Endodermal cell (in vitro differentiated cells): ENCODE measurements around the gene CCDC33. TPM values are rescaled to one million over a fixed set of nuclear protein-coding genes. Genes with fewer than 3 reads are reported as not detected.

ENCODE experiments used
- DNase-seq: peaks from one replicate; pipeline ENCODE4 v3.0.0-alpha.2; 2017
- H3K27ac ChIP-seq: 2 replicates; pipeline ENCODE4 v1.5.1; 2013; ENCODE audit warnings: mild to moderate bottlenecking, low read depth, low read length, moderate library complexity
- H3K27me3 ChIP-seq: 2 replicates; pipeline ENCODE4 v1.6.1; 2013; ENCODE audit warnings: mild to moderate bottlenecking, low read length, moderate library complexity; ENCODE audit not compliant: insufficient read depth, control insufficient read depth, poor library complexity, severe bottlenecking
- H3K36me3 ChIP-seq: 2 replicates; pipeline ENCODE4 v1.7.0; 2013; ENCODE audit warnings: mild to moderate bottlenecking, low read length, moderate library complexity; ENCODE audit not compliant: control insufficient read depth, insufficient read depth
- H3K4me1 ChIP-seq: one replicate; pipeline ENCODE4 v1.7.0; 2013; ENCODE audit warnings: low read length; ENCODE audit not compliant: control insufficient read depth, insufficient read depth
- H3K4me3 ChIP-seq: 2 replicates; pipeline ENCODE4 v1.5.1; 2013; ENCODE audit warnings: mild to moderate bottlenecking, low read length, moderate library complexity
- H3K9ac ChIP-seq: 2 replicates; pipeline ENCODE4 v1.6.1; 2013; ENCODE audit warnings: mild to moderate bottlenecking, low read length, moderate library complexity; ENCODE audit not compliant: poor library complexity, severe bottlenecking; ENCODE audit errors: extremely low read depth
- H3K9me3 ChIP-seq: 2 replicates; pipeline ENCODE4 v1.6.1; 2013; ENCODE audit warnings: mild to moderate bottlenecking, low read length, moderate library complexity; ENCODE audit not compliant: control insufficient read depth
- H3K27ac Mint-ChIP-seq: 2 replicates; pipeline ENCODE4 v1.8.0; 2020; ENCODE audit warnings: mixed read lengths
- H3K27me3 Mint-ChIP-seq: 2 replicates; pipeline ENCODE4 v1.8.0; 2021; ENCODE audit warnings: mild to moderate bottlenecking, mixed read lengths; ENCODE audit not compliant: insufficient read depth
- H3K36me3 Mint-ChIP-seq: 2 replicates; pipeline ENCODE4 v1.8.0; 2020; ENCODE audit warnings: low read depth, mixed read lengths
- H3K4me1 Mint-ChIP-seq: 2 replicates; pipeline ENCODE4 v1.8.0; 2020; ENCODE audit warnings: mixed read lengths
- H3K4me3 Mint-ChIP-seq: 2 replicates; pipeline ENCODE4 v1.8.0; 2020; ENCODE audit warnings: mild to moderate bottlenecking, moderate library complexity, mixed read lengths
- H3K9me3 Mint-ChIP-seq: 2 replicates; pipeline ENCODE4 v1.8.0; 2020; ENCODE audit warnings: mild to moderate bottlenecking, mixed read lengths
- WGBS, 2 experiments: methylation state at CpG; one replicate each; pipeline versions ENCODE4 v1.1.5 to v1.1.7; 2013; ENCODE audit warnings: missing lambda C conversion rate in 2 of 2, mixed read lengths in 1 of 2; ENCODE audit not compliant: insufficient coverage in 1 of 2, insufficient read length in 1 of 2; 5-methylcytosine and 5-hydroxymethylcytosine counted together
- total RNA-seq, 2 donors: library from RNA; stranded (reverse); fragmentation: NEBNext Ultra II Directional in 1 of 2; extraction: Animal tissue kit (Norgen Biotek cat#: 25700) in 1 of 2; gene quantifications; 2 replicates in 1 of 2; 3 replicates in 1 of 2; pipeline ENCODE4 v1.2.1, GENCODE V29; 2021
- TF ChIP-seq, protein P1 (sequence below): fragments of 200-600 bp; sonication (generic); conservative IDR thresholded peaks from 2 replicates; pipeline ENCODE4 v1.5.0; 2021; ENCODE audit warnings: antibody characterized with exemption, mild to moderate bottlenecking

CCDC33 gene
- total RNA-seq, 2 donors from 2014 or later: 2.8 to 3.5 TPM

DNA sequence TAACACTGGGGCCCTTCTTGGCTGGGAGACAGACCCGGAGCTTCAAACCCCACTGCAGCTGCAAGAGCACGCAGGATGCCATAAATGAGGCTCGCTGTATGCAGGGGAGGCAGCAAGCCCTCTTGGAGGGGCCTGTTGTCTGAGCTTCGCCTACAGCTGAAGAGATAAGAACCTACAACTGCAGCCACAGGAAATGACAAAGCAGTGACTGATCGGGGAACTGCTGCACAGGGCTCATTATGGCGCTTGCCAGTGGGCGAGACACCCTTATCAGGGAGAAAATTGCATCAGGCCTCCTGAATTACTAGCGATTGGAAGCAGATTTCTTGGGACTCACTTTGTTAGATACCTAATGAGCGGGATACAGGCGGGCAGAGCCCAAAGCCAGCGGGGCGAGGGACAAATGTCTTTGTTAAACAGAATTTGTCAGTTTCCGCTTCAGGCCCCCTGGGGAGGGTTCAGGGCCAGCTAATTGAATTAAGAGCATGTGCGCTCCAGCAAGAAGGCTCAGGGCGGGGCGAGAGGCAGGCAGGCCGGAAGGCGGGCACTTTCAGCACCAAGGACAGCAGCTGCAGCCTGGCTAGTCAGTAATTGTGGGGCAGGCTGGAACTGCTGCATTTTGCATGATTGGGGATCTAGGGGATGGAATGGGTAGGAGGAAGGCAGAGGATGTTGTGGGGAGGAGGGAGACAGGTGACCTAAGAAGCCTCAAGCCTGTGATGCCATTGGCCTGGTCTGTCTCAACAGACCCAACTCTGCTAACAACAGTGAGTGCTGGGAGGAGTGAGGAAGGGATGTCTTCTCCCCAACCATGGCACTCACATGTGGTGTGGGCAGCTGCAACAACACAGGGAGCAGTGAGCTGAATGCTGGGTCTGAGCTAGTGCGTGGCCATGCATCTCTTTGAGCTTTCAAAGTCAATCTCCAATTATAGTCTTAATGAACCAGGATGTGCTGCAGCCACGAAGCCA lies 55.3 kb downstream of the CCDC33 start:
- H3K4me1 Mint-ChIP-seq: peaks cover 15% of the 10 kb centered on the region
- H3K27ac Mint-ChIP-seq: peak overlapping the region; percentile 91
- H3K36me3 Mint-ChIP-seq: no peaks in the 10 kb centered on the region
- Histone ChIP-seq H3K9ac (no peak overlapping the region), H3K36me3 (no peaks in the 10 kb centered on the region), H3K9me3 (no peaks in the 10 kb centered on the region), H3K4me3 (peak overlapping the region; percentile 72), H3K27ac (peak overlapping the region; percentile 82), H3K27me3 (no peaks in the 10 kb centered on the region), H3K4me1 (peaks cover 7% of the 10 kb centered on the region)
- H3K27me3 Mint-ChIP-seq: peaks cover 56% of the 10 kb centered on the region
- peak overlapping the region; percentile 49 for H3K4me3 Mint-ChIP-seq
- TF ChIP-seq, protein P1, sequence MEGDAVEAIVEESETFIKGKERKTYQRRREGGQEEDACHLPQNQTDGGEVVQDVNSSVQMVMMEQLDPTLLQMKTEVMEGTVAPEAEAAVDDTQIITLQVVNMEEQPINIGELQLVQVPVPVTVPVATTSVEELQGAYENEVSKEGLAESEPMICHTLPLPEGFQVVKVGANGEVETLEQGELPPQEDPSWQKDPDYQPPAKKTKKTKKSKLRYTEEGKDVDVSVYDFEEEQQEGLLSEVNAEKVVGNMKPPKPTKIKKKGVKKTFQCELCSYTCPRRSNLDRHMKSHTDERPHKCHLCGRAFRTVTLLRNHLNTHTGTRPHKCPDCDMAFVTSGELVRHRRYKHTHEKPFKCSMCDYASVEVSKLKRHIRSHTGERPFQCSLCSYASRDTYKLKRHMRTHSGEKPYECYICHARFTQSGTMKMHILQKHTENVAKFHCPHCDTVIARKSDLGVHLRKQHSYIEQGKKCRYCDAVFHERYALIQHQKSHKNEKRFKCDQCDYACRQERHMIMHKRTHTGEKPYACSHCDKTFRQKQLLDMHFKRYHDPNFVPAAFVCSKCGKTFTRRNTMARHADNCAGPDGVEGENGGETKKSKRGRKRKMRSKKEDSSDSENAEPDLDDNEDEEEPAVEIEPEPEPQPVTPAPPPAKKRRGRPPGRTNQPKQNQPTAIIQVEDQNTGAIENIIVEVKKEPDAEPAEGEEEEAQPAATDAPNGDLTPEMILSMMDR: no peak
- H3K9me3 Mint-ChIP-seq: no peaks in the 10 kb centered on the region
- WGBS, 2 experiments: 14 to 19% methylated on average over 13 to 20 of the region's 20 CpGs
- DNase-seq: peak; percentile 99

DNA sequence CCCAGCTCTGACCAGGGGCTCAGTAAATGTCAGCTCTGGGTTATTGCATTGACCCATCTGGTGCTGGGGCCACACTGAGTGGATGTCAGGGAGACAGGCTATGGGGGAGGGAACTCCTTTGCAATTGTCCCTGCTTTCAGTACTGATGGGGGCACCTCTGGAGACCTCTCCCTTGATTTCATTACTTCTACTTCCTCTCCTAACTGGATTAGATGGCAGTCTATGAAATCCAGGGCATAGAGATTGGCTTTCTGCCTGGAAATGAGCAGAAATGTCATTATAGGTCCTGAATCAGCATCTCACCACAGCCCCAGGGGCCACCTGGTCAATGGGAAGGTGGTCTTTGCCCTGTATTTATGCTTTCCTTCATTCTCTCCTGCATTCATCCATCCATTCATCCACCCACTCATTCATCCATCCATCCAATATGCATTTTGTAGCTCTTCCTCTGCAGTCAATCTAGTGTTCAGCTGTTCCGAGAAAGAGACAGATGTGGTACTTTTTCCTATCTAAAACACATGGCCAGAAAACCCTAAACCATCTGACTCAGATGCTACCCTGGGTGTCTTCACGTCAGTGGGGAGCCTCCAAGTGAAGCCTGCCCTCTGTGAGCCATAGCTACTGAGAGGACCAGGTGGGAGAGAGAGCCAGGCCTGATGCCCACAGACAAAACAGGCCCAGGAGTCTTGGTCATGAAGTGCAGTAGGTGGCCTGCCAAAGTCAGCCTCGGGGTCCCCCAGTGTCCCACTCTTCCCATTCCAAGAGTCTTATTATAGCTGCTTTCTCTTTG lies 57.1 kb downstream of the CCDC33 start:
- H3K4me1 ChIP-seq: peaks cover 7% of the 10 kb centered on the region
- no peaks in the 10 kb centered on the region for H3K36me3 ChIP-seq
- no peak overlapping the region for H3K27ac Mint-ChIP-seq
- TF ChIP-seq, protein P1: no peak
- no peak overlapping the region for H3K4me3 ChIP-seq
- H3K27ac ChIP-seq: no peak overlapping the region
- no peak for DNase-seq
- WGBS, 2 experiments: 88 to 100% methylated on average over 3 of the region's 3 CpGs
- no peak overlapping the region for H3K4me3 Mint-ChIP-seq
- H3K9ac ChIP-seq: no peak overlapping the region
- H3K27me3 ChIP-seq: peaks cover 4% of the 10 kb centered on the region
- peaks cover 15% of the 10 kb centered on the region for H3K4me1 Mint-ChIP-seq
- H3K9me3 Mint-ChIP-seq: no peaks in the 10 kb centered on the region
- H3K9me3 ChIP-seq: no peaks in the 10 kb centered on the region
- H3K36me3 Mint-ChIP-seq: no peaks in the 10 kb centered on the region
- H3K27me3 Mint-ChIP-seq: peaks cover 55% of the 10 kb centered on the region

DNA sequence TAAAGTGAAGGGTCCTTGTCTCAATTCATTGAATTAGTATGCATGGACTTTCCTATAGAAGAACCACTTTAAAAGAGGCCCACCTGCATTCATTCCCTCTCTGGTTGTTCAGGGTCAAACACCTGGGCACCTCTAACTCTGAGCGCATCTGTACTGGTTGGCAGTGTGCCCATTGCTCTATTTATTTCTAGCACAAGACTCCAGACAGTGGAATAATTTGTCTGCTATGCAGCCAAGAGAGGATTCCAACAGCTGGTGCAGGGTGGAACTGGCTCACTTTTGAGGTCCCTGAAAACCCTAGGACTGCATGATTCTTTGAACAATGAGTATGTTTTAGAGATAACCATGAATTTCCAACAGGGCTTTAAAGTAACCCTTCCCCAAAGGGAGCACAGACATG lies 57.9 kb downstream of the CCDC33 start:
- no peak overlapping the region for H3K27ac Mint-ChIP-seq
- Histone ChIP-seq H3K27me3 (peaks cover 5% of the 10 kb centered on the region), H3K27ac (no peak overlapping the region), H3K4me3 (no peak overlapping the region), H3K9me3 (no peaks in the 10 kb centered on the region), H3K4me1 (peaks cover 7% of the 10 kb centered on the region), H3K36me3 (no peaks in the 10 kb centered on the region), H3K9ac (no peak overlapping the region)
- peaks cover 49% of the 10 kb centered on the region for H3K27me3 Mint-ChIP-seq
- no peaks in the 10 kb centered on the region for H3K9me3 Mint-ChIP-seq
- peaks cover 15% of the 10 kb centered on the region for H3K4me1 Mint-ChIP-seq
- H3K4me3 Mint-ChIP-seq: no peak overlapping the region
- TF ChIP-seq, protein P1: no peak
- DNase-seq: no peak
- 100% methylated on average over 1 of the region's 1 CpG; no CpG with 5 or more reads in 1 of the 2 experiments for WGBS, 2 experiments
- no peaks in the 10 kb centered on the region for H3K36me3 Mint-ChIP-seq
